ENCODE measurements around the gene SORBS2.

GRCh38 chr4:185702147-185702663 lies 109.8 kb downstream of the SORBS2 start:
- TF ChIP-seq EP300 (IDR thresholded peaks at IDR 0.05) (no peak), CTCF (IDR thresholded peaks at IDR 0.05) (no peak), POLR2A (IDR thresholded peaks at IDR 0.05; ENCODE audit: low read depth) (no peak)
